Measurements from ENCODE around the gene MRPL33. TPM values are rescaled to one million over a fixed set of nuclear protein-coding genes. Genes with fewer than 3 reads are reported as not detected.

Gene MRPL33
- polyA plus RNA-seq (ENCODE audit: insufficient read length in 3 of 3): 100 to 1,000 TPM; 148 to 172 (median 153) TPM
- long read RNA-seq, donor 1, partial matches to known transcripts: 13 of 122 reads
- long read RNA-seq, donor 1, other reads (novel, unspliced or antisense): 109 of 122 reads
- long read RNA-seq, donor 2, partial matches to known transcripts: 21 of 70 reads
- long read RNA-seq, donor 2, other reads (novel, unspliced or antisense): 49 of 70 reads
- long read RNA-seq, donor 3, partial matches to known transcripts: 25 of 173 reads
- long read RNA-seq, donor 3, other reads (novel, unspliced or antisense): 146 of 173 reads
- long read RNA-seq, donor 4, partial matches to known transcripts: 10 of 129 reads
- long read RNA-seq, donor 4, other reads (novel, unspliced or antisense): 118 of 129 reads
- long read RNA-seq, donor 5: 0 reads
- long read RNA-seq, donor 6, partial matches to known transcripts: 23 of 117 reads
- long read RNA-seq, donor 6, other reads (novel, unspliced or antisense): 93 of 117 reads
- long read RNA-seq, donor 7, partial matches to known transcripts: 23 of 188 reads
- long read RNA-seq, donor 7, other reads (novel, unspliced or antisense): 165 of 188 reads
- long read RNA-seq, donor 8, partial matches to known transcripts: 49 of 347 reads
- long read RNA-seq, donor 8, other reads (novel, unspliced or antisense): 296 of 347 reads
- long read RNA-seq, donor 9, partial matches to known transcripts: 24 of 146 reads
- long read RNA-seq, donor 9, other reads (novel, unspliced or antisense): 122 of 146 reads
- long read RNA-seq, donor 10, partial matches to known transcripts: 31 of 183 reads
- long read RNA-seq, donor 10, other reads (novel, unspliced or antisense): 151 of 183 reads
- long read RNA-seq, donor 11, partial matches to known transcripts: 13 of 86 reads
- long read RNA-seq, donor 11, other reads (novel, unspliced or antisense): 73 of 86 reads
- long read RNA-seq, donor 12, partial matches to known transcripts: 7 of 90 reads
- long read RNA-seq, donor 12, other reads (novel, unspliced or antisense): 83 of 90 reads
- long read RNA-seq, donor 13, partial matches to known transcripts: 177 of 383 reads
- long read RNA-seq, donor 13, other reads (novel, unspliced or antisense): 206 of 383 reads
- long read RNA-seq, donor 14, partial matches to known transcripts: 18 of 60 reads
- long read RNA-seq, donor 14, other reads (novel, unspliced or antisense): 42 of 60 reads
- long read RNA-seq, donor 15, partial matches to known transcripts: 11 of 64 reads
- long read RNA-seq, donor 15, other reads (novel, unspliced or antisense): 52 of 64 reads
- long read RNA-seq, donor 16, partial matches to known transcripts: 45 of 360 reads
- long read RNA-seq, donor 16, other reads (novel, unspliced or antisense): 314 of 360 reads

DNA sequence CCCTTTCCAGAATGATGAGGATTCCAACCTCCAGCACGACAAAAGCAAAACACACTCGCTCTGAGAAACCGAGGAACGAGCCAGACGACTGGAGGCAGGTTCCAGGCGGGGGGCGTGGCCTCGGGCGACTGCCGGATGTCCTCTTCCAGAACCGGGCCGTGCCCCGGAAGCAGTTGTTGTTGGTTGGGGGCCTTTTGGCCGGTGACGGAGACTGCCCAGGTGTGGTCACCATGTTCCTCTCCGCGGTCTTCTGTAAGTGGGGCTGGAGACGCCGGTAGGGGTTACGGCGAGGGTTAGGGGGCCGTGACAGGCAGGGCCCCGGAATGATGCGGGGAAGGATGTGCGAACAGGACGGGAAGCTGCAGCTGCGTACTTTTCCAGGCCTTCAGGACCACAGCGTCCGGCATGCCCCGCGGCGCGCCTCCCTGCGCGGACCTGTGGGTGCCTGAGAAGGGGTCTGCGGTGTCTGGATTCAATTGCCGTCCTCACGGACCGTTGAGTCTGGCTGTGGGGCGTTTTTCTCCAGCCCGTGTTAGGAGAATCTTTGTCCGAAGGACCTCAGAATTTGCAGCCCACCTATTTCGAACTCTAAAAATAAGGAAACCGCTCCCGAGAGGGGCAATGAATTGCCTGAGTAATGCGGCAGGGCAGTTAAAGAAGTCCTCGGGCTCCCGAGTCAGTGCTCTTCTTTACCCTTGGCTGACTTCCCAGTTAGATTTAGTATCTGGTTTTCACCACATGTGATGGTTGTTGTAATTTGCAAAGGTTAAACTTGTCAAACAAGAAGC is at the start of gene MRPL33:
Gene MRPL33 (plus strand): TSS at position 172 of the 788 bp plus-strand sequence. CDS start 59 bp downstream, at position 231.
- DNase-seq (ENCODE audit: extremely low read depth in 1 of 11, low read depth in 9 of 11, low spot score in 4 of 11): peak; percentile 84 to 94 (median 91)

GRCh38 chr2:27721884-27722485 is 49.5 kb upstream of the MRPL33 start:
- no peak for DNase-seq (ENCODE audit: extremely low read depth in 1 of 11, low read depth in 9 of 11, low spot score in 4 of 11)

DNA sequence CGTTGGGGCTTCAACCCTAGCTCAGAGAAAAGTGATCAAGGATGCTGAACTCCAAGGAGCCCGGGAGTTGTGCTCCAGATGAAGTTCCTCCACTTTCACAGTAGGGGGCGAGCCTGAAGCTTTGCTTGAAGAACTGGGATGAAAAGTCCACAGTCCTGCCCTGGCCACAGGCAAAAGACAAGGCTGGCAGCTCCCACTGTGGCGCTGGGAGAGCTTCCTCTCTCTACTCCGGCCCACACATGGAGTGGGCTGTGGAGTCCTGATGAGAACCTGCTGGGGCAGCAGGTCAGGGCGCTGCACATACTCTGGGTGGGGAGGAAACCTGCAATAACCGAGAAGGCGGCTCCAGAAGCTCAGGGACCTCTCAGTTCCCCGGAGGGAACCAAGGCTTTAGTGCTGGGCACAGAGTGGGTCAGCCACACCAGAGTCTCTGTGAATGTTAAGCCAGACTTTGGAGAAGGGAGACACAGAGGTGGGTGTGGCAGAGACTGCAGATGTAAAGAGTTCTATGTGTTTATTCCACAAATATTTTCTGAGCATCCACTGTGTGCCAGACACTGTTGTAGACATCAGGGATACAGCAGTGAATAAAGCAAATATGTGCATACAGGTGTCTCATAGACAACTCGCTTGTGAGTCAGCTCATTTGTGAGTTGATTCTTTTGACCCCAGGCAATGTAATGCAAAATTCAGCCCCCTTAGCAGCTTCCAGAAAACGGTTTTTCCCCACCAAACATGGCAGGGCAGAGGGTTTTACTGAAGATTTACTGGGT is 48.0 kb upstream of the MRPL33 start:
- DNase-seq (ENCODE audit: extremely low read depth in 1 of 11, low read depth in 9 of 11, low spot score in 4 of 11): peak in 1 of 11 donors; percentile 51

GRCh38 chr2:27724191-27724590 is 47.3 kb upstream of the MRPL33 start:
- no peak for DNase-seq (ENCODE audit: extremely low read depth in 1 of 11, low read depth in 9 of 11, low spot score in 4 of 11)

- DNase-seq (ENCODE audit: extremely low read depth in 1 of 11, low read depth in 9 of 11, low spot score in 4 of 11): no peak
Observed at GRCh38 chr2:27724905-27725701, 46.4 kb upstream of the MRPL33 start.

- DNase-seq (ENCODE audit: extremely low read depth in 1 of 11, low read depth in 9 of 11, low spot score in 4 of 11): no peak
Observed at GRCh38 chr2:27727257-27727656, 44.3 kb upstream of the MRPL33 start.

GRCh38 chr2:27728081-27728858 is 43.2 kb upstream of the MRPL33 start:
- DNase-seq (ENCODE audit: extremely low read depth in 1 of 11, low read depth in 9 of 11, low spot score in 4 of 11): no peak

GRCh38 chr2:27729198-27729597 is 42.3 kb upstream of the MRPL33 start:
- DNase-seq (ENCODE audit: extremely low read depth in 1 of 11, low read depth in 9 of 11, low spot score in 4 of 11): peak in 4 of 11 donors; percentile 48 to 81 (median 75)

DNA sequence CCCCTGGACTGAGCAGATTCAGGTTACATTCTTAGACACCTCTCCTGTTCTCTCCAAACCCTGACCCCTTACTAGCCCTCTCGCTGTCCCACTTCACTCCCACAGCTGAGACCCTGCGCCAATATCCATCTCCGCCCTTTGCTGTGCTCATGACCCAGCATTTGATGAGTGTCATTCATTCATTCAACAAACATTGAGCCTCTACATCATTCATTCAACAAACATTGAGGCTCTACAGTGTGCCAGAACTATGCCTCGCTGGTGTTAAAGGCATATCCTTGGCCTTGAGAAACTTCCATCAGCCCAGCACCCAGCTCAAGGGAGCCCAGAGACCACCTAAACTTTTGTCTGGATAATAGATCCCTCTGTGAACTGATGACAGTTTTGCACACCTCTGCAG is 41.9 kb upstream of the MRPL33 start:
- no peak for DNase-seq (ENCODE audit: extremely low read depth in 1 of 11, low read depth in 9 of 11, low spot score in 4 of 11)

GRCh38 chr2:27730261-27730662 is 41.3 kb upstream of the MRPL33 start:
- no peak for DNase-seq (ENCODE audit: extremely low read depth in 1 of 11, low read depth in 9 of 11, low spot score in 4 of 11)

GRCh38 chr2:27730980-27731691 is 40.4 kb upstream of the MRPL33 start:
- no peak for DNase-seq (ENCODE audit: extremely low read depth in 1 of 11, low read depth in 9 of 11, low spot score in 4 of 11)

GRCh38 chr2:27734305-27734704 is 37.2 kb upstream of the MRPL33 start:
- no peak for DNase-seq (ENCODE audit: extremely low read depth in 1 of 11, low read depth in 9 of 11, low spot score in 4 of 11)

GRCh38 chr2:27735263-27735904 is 36.1 kb upstream of the MRPL33 start:
- DNase-seq (ENCODE audit: extremely low read depth in 1 of 11, low read depth in 9 of 11, low spot score in 4 of 11): peak in 5 of 11 donors; percentile 57 to 69 (median 67)
